Measurements from ENCODE around the gene PADI3. TPM values are rescaled to one million over a fixed set of nuclear protein-coding genes. Genes with fewer than 3 reads are reported as not detected.

PADI3 gene
- total RNA-seq, 1 donor from 2014 or later = not detected

- no peak for DNase-seq (ENCODE audit: low spot score)
- peaks cover 6% of the 10 kb centered on the region for H3K9me3 Mint-ChIP-seq (ENCODE audit: low read depth)
- H3K27me3 Mint-ChIP-seq (ENCODE audit: low read depth) = no peaks in the 10 kb centered on the region
- H3K4me1 Mint-ChIP-seq (ENCODE audit: low read depth) = peaks cover 16% of the 10 kb centered on the region
- H3K36me3 Mint-ChIP-seq (ENCODE audit: low read depth) = peaks cover under 1% of the 10 kb centered on the region
- H3K4me3 Mint-ChIP-seq (ENCODE audit: unreplicated experiment) = no peak overlapping the region
- no peak overlapping the region for H3K27ac Mint-ChIP-seq (ENCODE audit: unreplicated experiment)
- no peak for TF ChIP-seq CTCF (IDR thresholded peaks at IDR 0.05)
Measured at GRCh38 chr1:17307329-17307728, 58.4 kb downstream of the PADI3 start.

- TF ChIP-seq CTCF (IDR thresholded peaks at IDR 0.05) = no peak
- no peaks in the 10 kb centered on the region for H3K27me3 Mint-ChIP-seq (ENCODE audit: low read depth)
- H3K27ac Mint-ChIP-seq (ENCODE audit: unreplicated experiment) = no peak within 1 kb of the TSS
- H3K4me1 Mint-ChIP-seq (ENCODE audit: low read depth) = peaks cover 16% of the 10 kb centered on the region
- peaks cover under 1% of the 10 kb centered on the region for H3K9me3 Mint-ChIP-seq (ENCODE audit: low read depth)
- H3K36me3 Mint-ChIP-seq (ENCODE audit: low read depth) = no peaks in the 10 kb centered on the region
- DNase-seq (ENCODE audit: low spot score) = no peak
- no peak within 1 kb of the TSS for H3K4me3 Mint-ChIP-seq (ENCODE audit: unreplicated experiment)
Measured at GRCh38 chr1:17307946-17308345, 59.0 kb downstream of the PADI3 start, which contains the start of gene PADI4. Gene PADI4, plus strand, starts transcription at chr1:17308197. Its CDS starts 26 bp downstream, at chr1:17308223.

- Mint-ChIP-seq H3K27me3 (ENCODE audit: low read depth) (no peaks in the 10 kb centered on the region), H3K9me3 (ENCODE audit: low read depth) (no peaks in the 10 kb centered on the region), H3K4me3 (ENCODE audit: unreplicated experiment) (no peak overlapping the region), H3K4me1 (ENCODE audit: low read depth) (peaks cover 18% of the 10 kb centered on the region), H3K27ac (ENCODE audit: unreplicated experiment) (no peak overlapping the region), H3K36me3 (ENCODE audit: low read depth) (no peaks in the 10 kb centered on the region)
- TF ChIP-seq CTCF (IDR thresholded peaks at IDR 0.05) = no peak
- no peak for DNase-seq (ENCODE audit: low spot score)
Measured at GRCh38 chr1:17308593-17308992, 59.7 kb downstream of the PADI3 start.

- peaks cover 20% of the 10 kb centered on the region for H3K4me1 Mint-ChIP-seq (ENCODE audit: low read depth)
Measured at GRCh38 chr1:17309426-17310067, 60.6 kb downstream of the PADI3 start.

GRCh38 chr1:17310068-17310640, 61.3 kb downstream of the PADI3 start:
- no peaks in the 10 kb centered on the region for H3K27me3 Mint-ChIP-seq (ENCODE audit: low read depth)
- TF ChIP-seq CTCF (IDR thresholded peaks at IDR 0.05) = no peak
- no peak for DNase-seq (ENCODE audit: low spot score)
- no peaks in the 10 kb centered on the region for H3K9me3 Mint-ChIP-seq (ENCODE audit: low read depth)
- H3K4me1 Mint-ChIP-seq (ENCODE audit: low read depth) = peaks cover 21% of the 10 kb centered on the region
- H3K4me3 Mint-ChIP-seq (ENCODE audit: unreplicated experiment) = no peak overlapping the region
- no peaks in the 10 kb centered on the region for H3K36me3 Mint-ChIP-seq (ENCODE audit: low read depth)
- no peak overlapping the region for H3K27ac Mint-ChIP-seq (ENCODE audit: unreplicated experiment)

More at GRCh38 chr1:17309426-17310067, 60.6 kb downstream of the PADI3 start:
- Mint-ChIP-seq H3K36me3 (ENCODE audit: low read depth) (no peaks in the 10 kb centered on the region), H3K27ac (ENCODE audit: unreplicated experiment) (no peak overlapping the region), H3K27me3 (ENCODE audit: low read depth) (no peaks in the 10 kb centered on the region), H3K9me3 (ENCODE audit: low read depth) (no peaks in the 10 kb centered on the region), H3K4me3 (ENCODE audit: unreplicated experiment) (no peak overlapping the region)
- TF ChIP-seq CTCF (IDR thresholded peaks at IDR 0.05) = no peak
- no peak for DNase-seq (ENCODE audit: low spot score)

Measured in chondrocyte (in vitro differentiated cells).